KMS-11 (cell line): ENCODE results near the gene PLK2.

Experiments used
- H2AFZ ChIP-seq: fragments of 200-600 bp; sonication (generic); 2 replicates; pipeline ENCODE4 v1.6.1; 2016; ENCODE audit warnings: antibody characterized with exemption, mixed run types, low read depth
- H3K27ac ChIP-seq: fragments of 200-600 bp; sonication (generic); 2 replicates; pipeline ENCODE4 v1.6.1; 2016; ENCODE audit warnings: mild to moderate bottlenecking, mixed run types
- H3K27me3 ChIP-seq: fragments of 200-600 bp; sonication (generic); 2 replicates; pipeline ENCODE4 v1.6.1; 2017; ENCODE audit warnings: mild to moderate bottlenecking, low read depth, mixed run types, moderate library complexity; ENCODE audit not compliant: insufficient read depth
- H3K36me3 ChIP-seq: fragments of 200-600 bp; sonication (generic); 2 replicates; pipeline ENCODE4 v1.6.1; 2017; ENCODE audit warnings: mild to moderate bottlenecking, mixed run types; ENCODE audit not compliant: insufficient read depth
- H3K4me1 ChIP-seq: fragments of 200-600 bp; sonication (generic); 2 replicates; pipeline ENCODE4 v1.6.1; 2016; ENCODE audit warnings: mild to moderate bottlenecking, low read depth, mixed run types; ENCODE audit not compliant: poor library complexity, severe bottlenecking
- H3K4me2 ChIP-seq: fragments of 200-600 bp; sonication (generic); 2 replicates; pipeline ENCODE4 v1.7.0; 2016; ENCODE audit warnings: mild to moderate bottlenecking, mixed run types
- H3K4me3 ChIP-seq: fragments of 200-600 bp; sonication (generic); IDR thresholded peaks from 2 replicates; pipeline ENCODE4 v1.6.1; 2017; ENCODE audit warnings: low read depth, low read length, mixed read lengths; ENCODE audit not compliant: insufficient read depth
- H3K79me2 ChIP-seq: fragments of 200-600 bp; sonication (generic); 2 replicates; pipeline ENCODE4 v1.6.1; 2016; ENCODE audit warnings: low read depth, mixed run types; ENCODE audit not compliant: insufficient read depth
- H3K9ac ChIP-seq: fragments of 200-600 bp; sonication (generic); 2 replicates; pipeline ENCODE4 v1.6.1; 2016; ENCODE audit warnings: mild to moderate bottlenecking, mixed run types
- H4K20me1 ChIP-seq: fragments of 200-600 bp; sonication (generic); 2 replicates; pipeline ENCODE4 v1.6.1; 2016; ENCODE audit warnings: mild to moderate bottlenecking, mixed run types; ENCODE audit not compliant: insufficient read depth
- CTCF ChIP-seq: fragments of 200-600 bp; sonication (generic); conservative IDR thresholded peaks from 2 replicates; pipeline ENCODE4 v1.6.1; 2017; ENCODE audit warnings: low read depth, mild to moderate bottlenecking, antibody characterized with exemption, low read length, moderate library complexity, mixed read lengths

The PLK2 gene

GRCh38 chr5:58486290-58486689 lies 26.4 kb upstream of the PLK2 start:
- H3K9ac ChIP-seq = no peak overlapping the region
- H3K4me1 ChIP-seq = no peaks in the 10 kb centered on the region
- H2AFZ ChIP-seq = no peak overlapping the region
- TF ChIP-seq CTCF = no peak
- H3K4me3 ChIP-seq = no peak overlapping the region
- no peak overlapping the region for H3K4me2 ChIP-seq
- H3K79me2 ChIP-seq = no peaks in the 10 kb centered on the region
- H4K20me1 ChIP-seq = no peaks in the 10 kb centered on the region
- no peak overlapping the region for H3K27ac ChIP-seq
- no peaks in the 10 kb centered on the region for H3K27me3 ChIP-seq
- H3K36me3 ChIP-seq = no peaks in the 10 kb centered on the region

- H3K27me3 ChIP-seq = no peaks in the 10 kb centered on the region
- no peak overlapping the region for H3K4me3 ChIP-seq
- no peak overlapping the region for H3K9ac ChIP-seq
- no peak overlapping the region for H3K4me2 ChIP-seq
- no peak for TF ChIP-seq CTCF
- H3K27ac ChIP-seq = no peak overlapping the region
- H3K79me2 ChIP-seq = no peaks in the 10 kb centered on the region
- no peaks in the 10 kb centered on the region for H4K20me1 ChIP-seq
- H3K36me3 ChIP-seq = no peaks in the 10 kb centered on the region
- no peak overlapping the region for H2AFZ ChIP-seq
- no peaks in the 10 kb centered on the region for H3K4me1 ChIP-seq
These were observed 24.6 kb upstream of the PLK2 start for GRCh38 chr5:58484505-58484904.

GRCh38 chr5:58482536-58482935 lies 22.6 kb upstream of the PLK2 start:
- Histone ChIP-seq H3K4me2 (no peak overlapping the region), H4K20me1 (no peaks in the 10 kb centered on the region), H3K4me3 (no peak overlapping the region), H3K9ac (no peak overlapping the region), H3K79me2 (no peaks in the 10 kb centered on the region), H3K27ac (no peak overlapping the region), H2AFZ (no peak overlapping the region), H3K36me3 (no peaks in the 10 kb centered on the region), H3K4me1 (no peaks in the 10 kb centered on the region), H3K27me3 (no peaks in the 10 kb centered on the region)
- no peak for TF ChIP-seq CTCF

GRCh38 chr5:58481828-58482227 lies 21.9 kb upstream of the PLK2 start:
- no peak overlapping the region for H3K4me3 ChIP-seq
- H3K36me3 ChIP-seq = no peaks in the 10 kb centered on the region
- no peak for TF ChIP-seq CTCF
- no peak overlapping the region for H3K9ac ChIP-seq
- H3K79me2 ChIP-seq = no peaks in the 10 kb centered on the region
- no peak overlapping the region for H2AFZ ChIP-seq
- no peaks in the 10 kb centered on the region for H3K27me3 ChIP-seq
- H3K27ac ChIP-seq = no peak overlapping the region
- H4K20me1 ChIP-seq = no peaks in the 10 kb centered on the region
- no peaks in the 10 kb centered on the region for H3K4me1 ChIP-seq
- no peak overlapping the region for H3K4me2 ChIP-seq
